Measurements from ENCODE around the gene EXPH5.

Gene EXPH5

DNA sequence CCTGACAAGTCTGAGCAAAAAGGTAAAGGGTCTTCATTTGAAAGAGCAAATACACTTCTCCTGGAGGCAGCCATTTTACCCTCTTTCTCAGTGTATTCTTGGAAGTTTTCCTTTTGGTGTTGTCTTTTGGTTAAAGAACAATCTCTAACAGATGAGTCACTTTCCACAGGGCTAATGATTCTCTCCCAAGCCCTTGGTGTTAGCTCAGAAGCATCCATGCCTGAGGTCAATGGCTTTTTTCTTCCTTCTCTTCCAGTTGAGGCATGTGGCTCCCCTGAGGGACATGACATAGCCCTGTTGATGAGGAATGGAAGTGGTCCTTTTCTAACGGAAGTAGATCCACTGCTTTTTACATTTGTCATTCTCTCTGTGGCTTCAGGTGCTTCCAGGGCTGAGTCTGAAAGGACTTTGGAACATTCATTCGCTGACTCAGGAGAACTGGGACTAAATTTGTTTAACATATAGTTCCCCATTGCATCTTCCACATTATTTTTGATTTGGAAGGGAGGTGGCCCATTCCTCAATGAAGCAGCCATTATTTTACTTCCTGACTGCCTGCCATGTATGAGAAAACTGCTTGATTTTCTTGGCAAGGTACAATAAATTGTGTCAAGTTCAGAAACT lies 81.6 kb downstream of the EXPH5 start (continued):
- no peak for TF ChIP-seq PATZ1 (CRISPR knock-in tag; IDR thresholded peaks at IDR 0.05; ENCODE audit: borderline replicate concordance)
- no peak for TF ChIP-seq RARB (CRISPR knock-in tag; IDR thresholded peaks at IDR 0.05)
- TF ChIP-seq OSR1 (CRISPR knock-in tag; IDR thresholded peaks at IDR 0.05), result no peak
- TF ChIP-seq, protein P1, sequence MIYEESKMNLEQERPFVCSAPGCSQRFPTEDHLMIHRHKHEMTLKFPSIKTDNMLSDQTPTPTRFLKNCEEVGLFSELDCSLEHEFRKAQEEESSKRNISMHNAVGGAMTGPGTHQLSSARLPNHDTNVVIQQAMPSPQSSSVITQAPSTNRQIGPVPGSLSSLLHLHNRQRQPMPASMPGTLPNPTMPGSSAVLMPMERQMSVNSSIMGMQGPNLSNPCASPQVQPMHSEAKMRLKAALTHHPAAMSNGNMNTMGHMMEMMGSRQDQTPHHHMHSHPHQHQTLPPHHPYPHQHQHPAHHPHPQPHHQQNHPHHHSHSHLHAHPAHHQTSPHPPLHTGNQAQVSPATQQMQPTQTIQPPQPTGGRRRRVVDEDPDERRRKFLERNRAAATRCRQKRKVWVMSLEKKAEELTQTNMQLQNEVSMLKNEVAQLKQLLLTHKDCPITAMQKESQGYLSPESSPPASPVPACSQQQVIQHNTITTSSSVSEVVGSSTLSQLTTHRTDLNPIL (CRISPR knock-in tag; IDR thresholded peaks at IDR 0.05; ENCODE audit: low read depth), result no peak
- no peak for TF ChIP-seq PPARA (CRISPR knock-in tag; IDR thresholded peaks at IDR 0.05; ENCODE audit: borderline replicate concordance)
- no peak for TF ChIP-seq CSDC2 (CRISPR knock-in tag; IDR thresholded peaks at IDR 0.05)

DNA sequence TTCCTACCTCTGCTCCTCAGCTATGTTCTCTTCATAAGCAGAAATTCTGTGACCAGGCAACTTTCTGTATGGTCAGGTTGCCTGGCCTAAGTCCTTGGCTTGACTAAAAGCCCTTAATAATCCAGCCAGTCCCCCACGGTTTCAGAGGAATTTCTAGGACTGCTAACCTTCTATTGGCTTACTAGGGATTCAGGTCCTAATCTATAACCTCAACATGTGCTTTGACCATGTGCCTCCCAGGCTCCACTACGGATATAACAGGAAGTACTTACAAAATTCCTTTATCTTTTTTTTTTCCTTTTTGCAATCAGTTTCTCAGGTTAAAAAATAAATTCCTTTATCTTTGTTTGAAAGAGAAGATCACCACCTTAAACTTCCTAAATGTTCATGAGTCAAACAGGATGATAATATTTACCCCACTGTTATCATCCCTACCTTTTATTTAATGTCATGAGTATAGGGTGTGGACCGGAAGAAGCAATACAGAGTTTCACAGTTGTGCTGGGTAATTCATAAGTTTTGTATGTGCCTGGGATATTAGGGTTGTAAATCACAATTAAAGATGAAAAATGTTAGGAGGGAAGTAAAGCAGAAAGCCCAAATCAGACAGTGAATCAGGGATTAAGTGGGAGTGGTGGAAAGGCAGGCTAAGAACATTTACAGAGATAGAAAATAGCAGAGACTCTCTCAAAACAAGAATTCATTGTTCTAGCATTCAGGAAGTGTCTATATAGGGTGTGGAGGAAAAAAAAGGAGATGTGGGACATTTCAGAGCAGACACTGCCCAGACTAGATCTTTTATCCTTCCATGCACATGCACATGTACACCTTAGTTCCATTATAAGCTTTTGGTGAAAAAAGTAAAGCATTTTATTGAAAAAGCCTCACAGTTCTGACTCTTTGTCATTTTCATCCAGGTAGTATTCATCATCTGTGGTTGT lies 84.6 kb downstream of the EXPH5 start:
- no peak for TF ChIP-seq PATZ1 (CRISPR knock-in tag; IDR thresholded peaks at IDR 0.05; ENCODE audit: borderline replicate concordance)
- TF ChIP-seq TOX (CRISPR knock-in tag; IDR thresholded peaks at IDR 0.05; ENCODE audit: borderline replicate concordance), result no peak
- no peak for TF ChIP-seq BACH2 (CRISPR knock-in tag; IDR thresholded peaks at IDR 0.05; ENCODE audit: borderline replicate concordance)
- no peak for TF ChIP-seq GLIS3 (CRISPR knock-in tag; IDR thresholded peaks at IDR 0.05)
- no peak for TF ChIP-seq ZNF565 (CRISPR knock-in tag; conservative IDR thresholded peaks at IDR 0.05; ENCODE audit: low read depth)
- no peak for TF ChIP-seq POU6F1 (CRISPR knock-in tag; IDR thresholded peaks at IDR 0.05; ENCODE audit: borderline replicate concordance, low read depth)
- TF ChIP-seq RARB (CRISPR knock-in tag; IDR thresholded peaks at IDR 0.05), result no peak
- TF ChIP-seq ESRRG (CRISPR knock-in tag; IDR thresholded peaks at IDR 0.05), result no peak
- TF ChIP-seq, protein P1 (CRISPR knock-in tag; IDR thresholded peaks at IDR 0.05; ENCODE audit: low read depth), result no peak
- TF ChIP-seq ARNTL (CRISPR knock-in tag; IDR thresholded peaks at IDR 0.05; ENCODE audit: borderline replicate concordance, low read depth), result no peak
- TF ChIP-seq ZC3H10 (CRISPR knock-in tag; IDR thresholded peaks at IDR 0.05), result no peak
- TF ChIP-seq ZFP30 (CRISPR knock-in tag; IDR thresholded peaks at IDR 0.05), result no peak
- no peak for TF ChIP-seq ISL1 (CRISPR knock-in tag; IDR thresholded peaks at IDR 0.05)
- no peak for ATAC-seq

GRCh38 chr11:108501396-108501795 lies 92.2 kb downstream of the EXPH5 start:
- TF ChIP-seq CSDC2 (CRISPR knock-in tag; IDR thresholded peaks at IDR 0.05), result no peak
- no peak for TF ChIP-seq POU6F1 (CRISPR knock-in tag; IDR thresholded peaks at IDR 0.05; ENCODE audit: borderline replicate concordance, low read depth)
- TF ChIP-seq BACH2 (CRISPR knock-in tag; IDR thresholded peaks at IDR 0.05; ENCODE audit: borderline replicate concordance), result no peak
- TF ChIP-seq RARB (CRISPR knock-in tag; IDR thresholded peaks at IDR 0.05), result no peak
- TF ChIP-seq, protein P1 (CRISPR knock-in tag; IDR thresholded peaks at IDR 0.05; ENCODE audit: low read depth), result no peak
- TF ChIP-seq ZNF565 (CRISPR knock-in tag; conservative IDR thresholded peaks at IDR 0.05; ENCODE audit: low read depth), result no peak
- no peak for TF ChIP-seq ZNF70 (CRISPR knock-in tag; IDR thresholded peaks at IDR 0.05)
- no peak for TF ChIP-seq ZFP3 (CRISPR knock-in tag; IDR thresholded peaks at IDR 0.05)
- ATAC-seq, result no peak
